ENCODE measurements around the gene LILRA5.

GRCh38 chr19:54335979-54336892, 23.3 kb upstream of the LILRA5 start:
- TF ChIP-seq PBX3 (IDR thresholded peaks at IDR 0.05; ENCODE audit: insufficient replicate concordance, low read depth, low read length) = no peak
- TF ChIP-seq BCLAF1 (IDR thresholded peaks at IDR 0.05) = no peak
- TF ChIP-seq EZH2 (IDR thresholded peaks at IDR 0.05; ENCODE audit: borderline replicate concordance, control insufficient read depth, low read depth, low read length) = no peak
- TF ChIP-seq, protein P1, sequence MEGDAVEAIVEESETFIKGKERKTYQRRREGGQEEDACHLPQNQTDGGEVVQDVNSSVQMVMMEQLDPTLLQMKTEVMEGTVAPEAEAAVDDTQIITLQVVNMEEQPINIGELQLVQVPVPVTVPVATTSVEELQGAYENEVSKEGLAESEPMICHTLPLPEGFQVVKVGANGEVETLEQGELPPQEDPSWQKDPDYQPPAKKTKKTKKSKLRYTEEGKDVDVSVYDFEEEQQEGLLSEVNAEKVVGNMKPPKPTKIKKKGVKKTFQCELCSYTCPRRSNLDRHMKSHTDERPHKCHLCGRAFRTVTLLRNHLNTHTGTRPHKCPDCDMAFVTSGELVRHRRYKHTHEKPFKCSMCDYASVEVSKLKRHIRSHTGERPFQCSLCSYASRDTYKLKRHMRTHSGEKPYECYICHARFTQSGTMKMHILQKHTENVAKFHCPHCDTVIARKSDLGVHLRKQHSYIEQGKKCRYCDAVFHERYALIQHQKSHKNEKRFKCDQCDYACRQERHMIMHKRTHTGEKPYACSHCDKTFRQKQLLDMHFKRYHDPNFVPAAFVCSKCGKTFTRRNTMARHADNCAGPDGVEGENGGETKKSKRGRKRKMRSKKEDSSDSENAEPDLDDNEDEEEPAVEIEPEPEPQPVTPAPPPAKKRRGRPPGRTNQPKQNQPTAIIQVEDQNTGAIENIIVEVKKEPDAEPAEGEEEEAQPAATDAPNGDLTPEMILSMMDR (IDR thresholded peaks at IDR 0.05 in 2 of 3, conservative IDR thresholded peaks at IDR 0.05 in 1 of 3; ENCODE audit: control insufficient read depth in 2 of 3, extremely low read depth in 1 of 3, insufficient read depth in 1 of 3, low read depth in 3 of 3, low read length in 3 of 3) = no peak
- TF ChIP-seq NRF1 (conservative IDR thresholded peaks at IDR 0.05; ENCODE audit: low read depth, low read length) = no peak
- no peak for TF ChIP-seq CEBPB (IDR thresholded peaks at IDR 0.05; ENCODE audit: borderline replicate concordance in 1 of 2, low read depth in 2 of 2, low read length in 2 of 2)
- no peak for TF ChIP-seq ATF3 (IDR thresholded peaks at IDR 0.05; ENCODE audit: borderline replicate concordance, extremely low read depth, low read depth, low read length)
- no peak for TF ChIP-seq RAD21 (IDR thresholded peaks at IDR 0.05; ENCODE audit: insufficient read depth, low read depth, low read length)
